NB4 (cell line): ENCODE data around the gene AGFG2.
"Not testable (repeated sequence)": the region's sequence is repeated elsewhere in the genome, so short reads cannot be mapped to it uniquely, and the experiment has no call there.

Experiments used
- DNase-seq: peaks from one replicate; pipeline ENCODE4 v3.0.0; 2010; ENCODE audit warnings: low read depth
- H3K4me3 ChIP-seq: one replicate; pipeline ENCODE4 v1.5.1; 2011; ENCODE audit warnings: mild to moderate bottlenecking, low read depth, low read length, moderate library complexity
- MYC ChIP-seq: IDR thresholded peaks from 2 replicates; pipeline ENCODE4 v1.6.1; 2011; ENCODE audit warnings: low read depth, low read length
- POLR2A ChIP-seq: IDR thresholded peaks from 2 replicates; pipeline ENCODE4 v1.6.1; 2011; ENCODE audit warnings: mild to moderate bottlenecking; ENCODE audit not compliant: insufficient read length; ENCODE audit errors: extremely low read depth
- TF ChIP-seq, protein P1 (sequence below): IDR thresholded peaks from 2 replicates; pipeline ENCODE4 v1.6.1; 2011; ENCODE audit warnings: low read depth, low read length
- TF ChIP-seq, protein P2 (sequence below): IDR thresholded peaks from one replicate; pipeline ENCODE4 v1.5.1; 2012; ENCODE audit warnings: low read depth, low read length

AGFG2 gene

DNA sequence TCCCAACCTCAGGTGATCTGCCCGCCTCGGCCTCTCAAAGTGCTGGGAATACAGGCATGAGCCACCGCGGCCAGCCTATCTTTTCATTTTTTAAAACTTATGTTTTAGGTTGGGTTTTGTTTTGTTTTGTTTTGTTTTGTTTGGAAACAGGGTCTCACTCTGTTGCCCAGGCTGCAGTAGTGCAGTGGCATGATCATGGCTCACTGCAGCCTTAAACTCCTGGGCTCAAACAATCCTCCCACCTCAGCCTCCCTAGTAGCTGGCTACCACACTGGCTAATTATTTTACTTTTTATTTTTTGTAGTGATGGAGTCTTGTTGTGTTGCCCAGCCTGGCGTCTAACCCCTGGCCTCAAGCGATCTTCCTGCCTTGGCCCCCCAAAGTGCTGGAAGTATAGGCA lies 19.4 kb upstream of the AGFG2 start:
- TF ChIP-seq, protein P1, sequence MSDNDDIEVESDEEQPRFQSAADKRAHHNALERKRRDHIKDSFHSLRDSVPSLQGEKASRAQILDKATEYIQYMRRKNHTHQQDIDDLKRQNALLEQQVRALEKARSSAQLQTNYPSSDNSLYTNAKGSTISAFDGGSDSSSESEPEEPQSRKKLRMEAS: no peak
- TF ChIP-seq MYC (no peak), POLR2A (no peak)
- TF ChIP-seq, protein P2, sequence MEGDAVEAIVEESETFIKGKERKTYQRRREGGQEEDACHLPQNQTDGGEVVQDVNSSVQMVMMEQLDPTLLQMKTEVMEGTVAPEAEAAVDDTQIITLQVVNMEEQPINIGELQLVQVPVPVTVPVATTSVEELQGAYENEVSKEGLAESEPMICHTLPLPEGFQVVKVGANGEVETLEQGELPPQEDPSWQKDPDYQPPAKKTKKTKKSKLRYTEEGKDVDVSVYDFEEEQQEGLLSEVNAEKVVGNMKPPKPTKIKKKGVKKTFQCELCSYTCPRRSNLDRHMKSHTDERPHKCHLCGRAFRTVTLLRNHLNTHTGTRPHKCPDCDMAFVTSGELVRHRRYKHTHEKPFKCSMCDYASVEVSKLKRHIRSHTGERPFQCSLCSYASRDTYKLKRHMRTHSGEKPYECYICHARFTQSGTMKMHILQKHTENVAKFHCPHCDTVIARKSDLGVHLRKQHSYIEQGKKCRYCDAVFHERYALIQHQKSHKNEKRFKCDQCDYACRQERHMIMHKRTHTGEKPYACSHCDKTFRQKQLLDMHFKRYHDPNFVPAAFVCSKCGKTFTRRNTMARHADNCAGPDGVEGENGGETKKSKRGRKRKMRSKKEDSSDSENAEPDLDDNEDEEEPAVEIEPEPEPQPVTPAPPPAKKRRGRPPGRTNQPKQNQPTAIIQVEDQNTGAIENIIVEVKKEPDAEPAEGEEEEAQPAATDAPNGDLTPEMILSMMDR: no peak
- DNase-seq: no peak
- H3K4me3 ChIP-seq: no peak overlapping the region

DNA sequence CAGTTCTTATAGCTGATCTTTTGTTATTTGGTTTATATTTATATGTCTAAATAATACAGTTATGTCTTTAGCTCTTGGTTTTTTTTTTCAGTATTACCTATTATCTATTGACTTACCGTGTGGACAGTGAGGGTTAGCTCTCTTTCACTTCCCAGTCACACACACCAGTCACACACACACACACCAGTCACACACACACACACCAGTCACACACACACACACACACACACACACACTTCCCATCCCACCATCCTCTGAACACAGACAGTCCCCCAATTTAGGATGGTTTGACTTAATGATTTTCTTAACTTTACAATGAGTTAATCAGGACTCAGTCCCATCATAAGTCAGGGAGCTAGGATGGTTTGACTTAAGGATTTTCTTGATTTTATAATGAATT lies 18.9 kb upstream of the AGFG2 start:
- H3K4me3 ChIP-seq: no peak overlapping the region
- DNase-seq: no peak
- TF ChIP-seq POLR2A (no peak), MYC (no peak)
- TF ChIP-seq, protein P2: no peak
- TF ChIP-seq, protein P1: no peak

DNA sequence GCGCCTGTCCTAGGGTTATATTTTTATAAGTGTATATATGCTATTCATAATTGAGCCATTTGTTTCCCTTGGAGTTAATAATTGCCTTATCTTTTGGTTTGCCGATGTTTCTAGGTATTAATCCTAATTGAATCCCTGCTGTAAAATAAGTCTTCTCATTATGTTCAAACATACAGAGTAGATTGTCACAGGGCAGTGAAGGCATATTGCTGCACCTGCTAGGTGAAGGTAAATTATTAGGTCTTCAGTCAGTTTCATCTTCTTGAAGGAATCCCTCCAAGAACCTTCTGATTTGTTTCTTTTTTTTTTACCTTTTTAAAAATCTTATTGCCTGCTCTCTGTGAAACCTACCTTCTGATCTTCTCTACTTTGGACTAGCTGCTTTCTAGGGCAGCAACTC lies 17.9 kb upstream of the AGFG2 start:
- TF ChIP-seq POLR2A: no peak
- no peak for TF ChIP-seq MYC
- TF ChIP-seq, protein P1: no peak
- TF ChIP-seq, protein P2: no peak
- DNase-seq: no peak
- H3K4me3 ChIP-seq: no peak overlapping the region

DNA sequence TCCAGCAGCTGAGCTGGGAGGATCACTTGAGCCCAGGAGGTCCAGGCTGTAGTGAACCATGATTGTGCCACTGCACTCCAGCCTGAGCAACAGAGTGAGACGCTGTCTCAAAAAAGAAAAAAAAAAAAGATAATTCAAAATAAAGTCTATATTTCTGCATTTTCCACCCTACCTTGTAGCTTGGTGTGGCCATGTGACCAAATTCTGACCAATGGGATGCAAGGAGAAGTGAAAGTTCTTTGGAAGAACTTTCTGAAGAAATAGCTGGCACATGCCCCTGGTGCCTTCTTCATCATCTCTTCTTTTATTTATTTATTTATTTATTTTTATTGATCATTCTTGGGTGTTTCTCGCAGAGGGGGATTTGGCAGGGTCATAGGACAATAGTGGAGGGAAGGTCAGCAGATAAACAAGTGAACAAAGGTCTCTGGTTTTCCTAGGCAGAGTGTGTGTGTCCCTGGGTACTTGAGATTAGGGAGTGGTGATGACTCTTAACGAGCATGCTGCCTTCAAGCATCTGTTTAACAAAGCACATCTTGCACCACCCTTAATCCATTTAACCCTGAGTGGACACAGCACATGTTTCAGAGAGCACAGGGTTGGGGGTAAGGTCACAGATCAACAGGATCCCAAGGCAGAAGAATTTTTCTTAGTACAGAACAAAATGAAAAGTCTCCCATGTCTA lies 17.0 kb upstream of the AGFG2 start:
- not testable (repeated sequence) for H3K4me3 ChIP-seq, DNase-seq

DNA sequence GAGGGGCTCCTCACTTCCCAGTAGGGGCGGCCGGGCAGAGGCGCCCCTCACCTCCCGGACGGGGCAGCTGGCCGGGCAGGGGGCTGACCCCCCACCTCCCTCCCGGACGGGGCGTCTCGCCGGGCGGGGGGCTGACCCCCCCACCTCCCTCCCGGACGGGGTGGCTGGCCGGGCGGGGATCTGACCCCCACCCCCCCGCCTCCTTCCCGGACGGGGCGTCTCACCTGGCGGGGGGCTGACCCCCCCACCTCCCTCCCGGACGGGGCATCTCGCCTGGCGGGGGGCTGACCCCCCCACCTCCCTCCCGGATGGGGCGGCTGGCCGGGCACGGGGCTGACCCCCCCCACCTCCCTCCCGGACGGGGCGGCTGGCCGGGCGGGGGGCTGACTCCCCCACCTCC lies 15.8 kb upstream of the AGFG2 start:
- H3K4me3 ChIP-seq, DNase-seq: not testable (repeated sequence)

DNA sequence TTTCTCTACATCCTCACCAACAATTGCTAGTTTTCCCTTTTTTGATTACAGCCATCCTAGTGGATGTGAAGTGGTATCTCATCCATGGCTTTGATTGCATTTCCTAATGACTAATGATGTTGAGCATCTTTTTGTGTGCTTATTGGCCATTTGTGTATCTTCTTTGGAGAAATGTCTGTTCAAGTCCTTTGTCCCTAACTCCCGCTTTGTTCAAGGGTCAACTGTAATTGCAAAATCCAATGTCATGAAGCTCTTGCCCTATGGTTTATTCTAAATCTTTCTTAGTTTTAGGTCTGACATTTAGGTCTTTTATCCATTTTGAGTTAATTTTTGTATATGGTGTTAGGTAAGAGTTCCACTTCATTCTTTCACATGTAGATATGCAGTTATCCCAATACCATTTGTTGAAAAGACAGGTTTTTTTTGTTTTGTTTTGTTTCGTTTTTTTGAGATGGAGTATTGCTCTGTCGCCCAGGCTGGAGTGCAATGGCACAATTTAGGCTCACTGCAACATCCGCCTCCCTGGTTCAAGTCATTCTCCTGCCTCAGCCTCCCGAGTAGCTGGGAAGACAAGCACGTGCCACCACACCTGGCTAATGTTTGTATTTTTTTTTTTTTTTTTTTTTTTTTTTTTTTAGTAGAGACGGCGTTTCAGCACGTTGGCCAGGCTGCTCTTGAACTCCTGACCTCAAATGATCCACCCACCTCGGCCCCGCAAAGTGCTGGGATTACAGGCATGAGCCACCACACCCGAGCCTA lies 10.7 kb upstream of the AGFG2 start:
- not testable (repeated sequence) for H3K4me3 ChIP-seq, DNase-seq

DNA sequence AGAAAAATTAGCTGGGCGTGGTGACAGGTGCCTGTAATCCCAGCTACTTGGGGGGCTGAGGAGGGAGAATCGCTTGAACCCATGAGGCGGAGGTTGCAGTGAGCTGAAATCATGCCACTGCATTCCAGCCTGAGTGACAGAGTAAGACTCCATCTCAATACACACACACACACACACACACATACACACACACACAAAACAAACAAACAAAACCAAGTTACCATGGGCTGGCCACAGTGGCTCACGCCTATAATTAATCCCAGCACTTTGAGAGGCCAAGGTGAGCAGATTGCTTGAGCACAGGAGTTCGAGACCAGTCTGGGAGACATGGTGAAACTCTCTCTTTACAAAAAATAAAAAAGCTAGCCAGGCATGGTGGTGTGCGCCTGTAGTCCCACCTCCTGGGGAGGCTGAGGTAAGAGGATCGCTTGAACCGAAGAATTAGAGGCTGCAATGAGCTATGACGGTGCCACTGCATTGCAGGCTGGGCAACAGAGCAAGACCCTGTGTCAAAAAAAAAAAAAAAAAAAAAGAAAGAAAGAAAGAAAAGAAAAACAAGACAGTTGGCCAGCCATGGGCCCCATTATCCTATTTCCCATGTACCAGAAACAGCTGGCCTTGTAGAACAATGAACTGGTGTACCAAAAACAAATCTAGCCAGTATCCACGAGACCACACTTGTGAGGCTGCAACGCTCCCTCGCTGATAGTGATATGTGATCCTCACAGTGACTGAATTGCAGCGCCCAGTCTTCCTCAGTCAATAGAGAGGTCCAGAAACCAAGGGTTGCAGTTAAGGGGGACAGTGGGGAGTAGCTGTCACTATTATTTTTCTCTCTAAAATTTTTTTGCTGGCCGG lies 6.6 kb upstream of the AGFG2 start:
- DNase-seq: no peak
- H3K4me3 ChIP-seq: no peak overlapping the region
- TF ChIP-seq MYC (no peak), POLR2A (no peak)
- TF ChIP-seq, protein P1: no peak
- TF ChIP-seq, protein P2: no peak

DNA sequence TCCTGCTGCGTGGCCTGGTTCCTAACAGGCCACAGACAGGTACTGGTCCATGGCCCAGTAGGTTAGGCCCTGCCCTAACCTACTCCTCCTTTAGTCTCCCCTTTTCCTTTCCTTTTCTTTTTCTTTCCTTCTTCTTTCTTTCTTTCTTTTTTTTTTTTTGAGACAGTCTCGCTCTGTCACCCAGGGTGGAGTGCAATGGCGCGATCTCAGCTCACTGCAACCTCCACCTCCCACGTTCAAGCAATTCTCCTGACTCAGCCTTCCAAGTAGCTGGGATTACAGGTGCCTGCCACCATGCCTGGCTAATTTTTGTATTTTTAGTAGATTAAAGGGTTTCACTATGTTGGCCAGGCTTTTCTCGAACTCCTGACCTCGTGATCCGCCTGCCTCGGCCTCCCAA lies 3.0 kb upstream of the AGFG2 start:
- not testable (repeated sequence) for DNase-seq

DNA sequence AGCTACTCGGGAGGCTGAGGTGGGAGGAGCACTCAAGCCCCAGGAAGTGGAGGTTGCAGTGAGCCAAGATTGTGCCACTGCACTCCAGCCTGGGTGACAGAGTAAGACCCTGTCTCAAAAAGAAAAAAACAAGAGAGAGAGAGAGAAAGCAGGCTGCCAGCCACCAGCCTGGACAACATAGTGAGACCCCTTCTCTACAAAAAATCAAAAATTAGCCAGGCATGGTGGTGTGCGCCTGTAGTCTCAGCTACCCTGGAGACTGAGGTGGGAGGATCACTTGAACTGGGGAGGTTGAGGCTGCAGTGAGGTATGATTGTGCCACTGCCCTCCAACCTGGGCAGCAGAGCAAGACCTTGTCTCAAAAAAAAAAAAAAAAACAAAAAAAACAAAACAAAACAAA lies 2.3 kb upstream of the AGFG2 start:
- DNase-seq, H3K4me3 ChIP-seq: not testable (repeated sequence)

More for the DNA sequence above, 3.0 kb upstream of the AGFG2 start:
- not testable (repeated sequence) for H3K4me3 ChIP-seq
